Natural killer cell (primary cell): ENCODE measurements around the gene ASTE1. TPM values are rescaled to one million over a fixed set of nuclear protein-coding genes. Genes with fewer than 3 reads are reported as not detected.
A peak's percentile ranks its signal among the peaks of the same experiment; 100 is the strongest.

ENCODE experiments used
- ATAC-seq, 3 donors: fragments of 150-1000 bp in 2 of 3; fragments of 200-7000 bp in 1 of 3; cut with Tn5 transposase; 1 replicate in 1 of 3; 2 replicates in 2 of 3; pipeline ENCODE4 v1.10.0; 2021; ENCODE audit warnings: mild to moderate bottlenecking in 2 of 3, moderate library complexity in 2 of 3
- DNase-seq, 2 donors: peaks; one replicate each; pipeline versions ENCODE4 v3.0.0 to v3.0.0-alpha.2; 2013 to 2021; ENCODE audit warnings: mixed read lengths in 1 of 2
- H3K27ac ChIP-seq: one replicate; pipeline ENCODE4 v1.5.1; 2013; ENCODE audit warnings: mild to moderate bottlenecking, low read length
- H3K27me3 ChIP-seq: one replicate; pipeline ENCODE4 v1.6.1; 2013; ENCODE audit warnings: low read length; ENCODE audit not compliant: control insufficient read depth, insufficient read depth
- H3K36me3 ChIP-seq: one replicate; pipeline ENCODE4 v1.6.1; 2013; ENCODE audit warnings: low read length; ENCODE audit not compliant: control insufficient read depth, insufficient read depth
- H3K4me1 ChIP-seq: one replicate; pipeline ENCODE4 v1.6.1; 2013; ENCODE audit warnings: low read length; ENCODE audit not compliant: control insufficient read depth, insufficient read depth
- H3K4me3 ChIP-seq: one replicate; pipeline ENCODE4 v1.5.1; 2013; ENCODE audit warnings: low read length
- H3K9me3 ChIP-seq: one replicate; pipeline ENCODE4 v1.6.1; 2013; ENCODE audit warnings: low read length; ENCODE audit not compliant: control insufficient read depth, insufficient read depth
- H3K27ac Mint-ChIP-seq, 2 donors: one replicate each; pipeline ENCODE4 v1.8.0; 2022; ENCODE audit warnings: mild to moderate bottlenecking in 2 of 2, mixed read lengths in 2 of 2, moderate library complexity in 1 of 2
- H3K27me3 Mint-ChIP-seq, 2 donors: one replicate each; pipeline ENCODE4 v1.8.0; 2022; ENCODE audit warnings: low read depth in 2 of 2, mixed read lengths in 2 of 2
- H3K36me3 Mint-ChIP-seq: one replicate; pipeline ENCODE4 v1.8.0; 2022; ENCODE audit warnings: mixed read lengths
- H3K4me1 Mint-ChIP-seq, 2 donors: one replicate each; pipeline ENCODE4 v1.8.0; 2022; ENCODE audit warnings: mixed read lengths in 2 of 2
- H3K4me3 Mint-ChIP-seq: one replicate; pipeline ENCODE4 v1.8.0; 2022; ENCODE audit warnings: mild to moderate bottlenecking, moderate library complexity, mixed read lengths
- H3K9me3 Mint-ChIP-seq, 2 donors: one replicate each; pipeline ENCODE4 v1.8.0; 2022; ENCODE audit warnings: mixed read lengths in 2 of 2
- WGBS: methylation state at CpG from one replicate; pipeline ENCODE4 v1.1.7; 2013; ENCODE audit warnings: missing lambda C conversion rate; ENCODE audit not compliant: insufficient coverage; 5-methylcytosine and 5-hydroxymethylcytosine counted together
- intact Hi-C: fragments of 100-400 bp; cut with micrococcal nuclease; formaldehyde crosslinking; loops from one replicate; pipeline ENCODE4 v1.14.2; 2022
- total RNA-seq, 4 donors: library from RNA; stranded (reverse); fragments of 120-200 nt in 1 of 4; gene quantifications; one replicate each; pipeline versions ENCODE4 v1.2.3 to v1.2.4, GENCODE V29; 2013 to 2022
- TF ChIP-seq, protein P1 (sequence below): fragments of 200-600 bp; IDR thresholded peaks from one replicate; pipeline ENCODE4 v1.8.0; 2022; ENCODE audit warnings: antibody characterized with exemption

The ASTE1 gene
- total RNA-seq, 3 donors from 2014 or later (not counting 1 experiment from before 2014, with no cell fraction given), result 22.8 to 28.8 (median 24.3) TPM

DNA sequence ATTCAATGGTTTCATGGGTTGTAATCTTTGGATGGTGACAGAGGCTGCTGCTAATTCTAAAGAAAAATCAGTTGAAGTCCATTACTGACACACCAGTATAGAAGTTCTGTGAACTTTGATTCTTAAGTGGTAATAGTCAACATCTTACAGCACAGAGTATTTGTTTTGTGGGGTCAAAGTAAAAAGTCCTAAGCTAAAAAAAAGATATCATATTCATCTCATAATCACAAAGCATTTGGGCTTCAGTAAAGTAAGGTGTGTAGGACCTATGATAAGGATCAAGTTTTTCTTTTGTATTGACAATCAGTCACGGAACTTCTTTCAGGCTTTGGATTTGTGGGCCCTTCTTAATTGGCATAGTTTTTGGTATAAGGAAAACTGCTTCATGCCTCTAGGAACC is 1.1 kb downstream of the ASTE1 start:
- peaks cover 54 to 61% of the 10 kb centered on the region in 2 donors for H3K4me1 Mint-ChIP-seq
- Histone ChIP-seq H3K36me3 (peaks cover 9% of the 10 kb centered on the region), H3K4me1 (peaks cover 20% of the 10 kb centered on the region), H3K9me3 (no peaks in the 10 kb centered on the region), H3K27ac (peak overlapping the region; percentile 98), H3K27me3 (no peaks in the 10 kb centered on the region), H3K4me3 (peak overlapping the region; percentile 97)
- 100% methylated on average over 1 of the region's 1 CpG for WGBS
- peak overlapping the region; percentile 97 for H3K4me3 Mint-ChIP-seq
- H3K27me3 Mint-ChIP-seq, result no peaks in the 10 kb centered on the region
- TF ChIP-seq, protein P1, sequence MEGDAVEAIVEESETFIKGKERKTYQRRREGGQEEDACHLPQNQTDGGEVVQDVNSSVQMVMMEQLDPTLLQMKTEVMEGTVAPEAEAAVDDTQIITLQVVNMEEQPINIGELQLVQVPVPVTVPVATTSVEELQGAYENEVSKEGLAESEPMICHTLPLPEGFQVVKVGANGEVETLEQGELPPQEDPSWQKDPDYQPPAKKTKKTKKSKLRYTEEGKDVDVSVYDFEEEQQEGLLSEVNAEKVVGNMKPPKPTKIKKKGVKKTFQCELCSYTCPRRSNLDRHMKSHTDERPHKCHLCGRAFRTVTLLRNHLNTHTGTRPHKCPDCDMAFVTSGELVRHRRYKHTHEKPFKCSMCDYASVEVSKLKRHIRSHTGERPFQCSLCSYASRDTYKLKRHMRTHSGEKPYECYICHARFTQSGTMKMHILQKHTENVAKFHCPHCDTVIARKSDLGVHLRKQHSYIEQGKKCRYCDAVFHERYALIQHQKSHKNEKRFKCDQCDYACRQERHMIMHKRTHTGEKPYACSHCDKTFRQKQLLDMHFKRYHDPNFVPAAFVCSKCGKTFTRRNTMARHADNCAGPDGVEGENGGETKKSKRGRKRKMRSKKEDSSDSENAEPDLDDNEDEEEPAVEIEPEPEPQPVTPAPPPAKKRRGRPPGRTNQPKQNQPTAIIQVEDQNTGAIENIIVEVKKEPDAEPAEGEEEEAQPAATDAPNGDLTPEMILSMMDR, result no peak
- peak in 1 of 2 donors; percentile 15 for DNase-seq
- no peaks in the 10 kb centered on the region for H3K36me3 Mint-ChIP-seq
- ATAC-seq, result no peak
- H3K9me3 Mint-ChIP-seq, result no peaks in the 10 kb centered on the region
- H3K27ac Mint-ChIP-seq, result peak overlapping the region; percentile 97 to 98
- intact Hi-C loops, result loop anchor here (5.0 to 10.0 kb wide), 3 partner anchors 133 to 1699 kb away; partner anchors contain the start of genes ATP2C1, DNAJC13 and NPHP3

DNA sequence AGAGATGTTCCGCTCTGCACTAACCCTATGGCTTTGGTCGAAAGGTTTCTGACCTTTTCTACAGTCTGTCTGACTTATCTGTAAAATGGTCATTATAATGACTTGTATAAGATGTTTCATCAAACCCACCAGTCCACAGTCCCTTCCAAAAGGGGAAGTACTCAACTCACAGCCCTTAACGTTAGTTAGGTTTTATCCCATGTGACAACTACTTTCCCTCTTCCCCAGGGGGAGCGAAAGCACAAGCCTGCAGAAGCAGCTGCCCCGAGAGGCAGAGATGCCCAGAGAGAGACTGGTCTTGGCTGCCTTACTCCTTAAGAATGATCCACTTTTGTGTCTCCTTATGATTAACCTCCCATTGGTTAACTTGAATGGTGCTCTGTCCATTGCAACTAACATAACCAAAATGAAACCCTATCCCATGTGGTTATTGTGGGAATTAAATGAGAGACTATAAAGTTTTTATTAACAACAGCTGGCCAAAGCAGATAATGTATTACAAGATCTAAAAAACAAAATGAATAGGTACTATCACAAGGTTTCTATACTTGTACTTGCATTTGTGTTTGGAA is 6.4 kb downstream of the ASTE1 start:
- DNase-seq (no peak), ATAC-seq (peak in 2 of 3 donors; percentile 32 to 63)
- Histone ChIP-seq H3K9me3 (no peaks in the 10 kb centered on the region), H3K27ac (no peak overlapping the region), H3K36me3 (peaks cover 38% of the 10 kb centered on the region), H3K4me3 (no peak overlapping the region), H3K4me1 (peaks cover 9% of the 10 kb centered on the region), H3K27me3 (no peaks in the 10 kb centered on the region)
- intact Hi-C loops, result loop anchor here (10.0 kb wide), 2 partner anchors 1395 to 1705 kb away; partner anchors contain the start of genes DNAJC13 and NPHP3
- TF ChIP-seq, protein P1, result no peak
- WGBS, result 26% methylated on average over 3 of the region's 5 CpGs
- H3K9me3 Mint-ChIP-seq, result no peaks in the 10 kb centered on the region
- H3K27me3 Mint-ChIP-seq, result no peaks in the 10 kb centered on the region
- H3K4me3 Mint-ChIP-seq, result peak overlapping the region; percentile 14
- no peaks in the 10 kb centered on the region for H3K36me3 Mint-ChIP-seq
- H3K4me1 Mint-ChIP-seq, result peaks cover 38 to 48% of the 10 kb centered on the region in 2 donors
- peak overlapping the region; percentile 63 to 66 for H3K27ac Mint-ChIP-seq

DNA sequence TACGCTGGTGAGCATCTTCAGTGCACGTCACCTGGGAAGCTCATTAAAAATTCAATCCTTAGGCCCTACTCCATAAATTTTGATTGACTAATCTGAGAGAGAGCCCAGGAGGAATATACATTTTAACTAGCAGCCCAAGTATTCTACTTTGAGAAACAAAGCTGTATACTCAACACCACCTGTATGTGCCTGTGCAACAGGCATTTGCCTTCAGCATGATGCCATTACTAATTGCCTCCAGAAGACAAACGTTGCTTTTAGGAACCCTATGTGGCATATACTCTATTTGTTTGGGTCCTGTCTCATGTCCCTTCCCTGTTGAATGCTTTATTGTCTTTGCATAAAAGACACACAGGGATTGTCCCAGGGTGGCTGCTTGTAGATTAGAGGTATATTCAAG is 7.7 kb downstream of the ASTE1 start:
- no peak for ATAC-seq
- 90% methylated on average over 3 of the region's 3 CpGs for WGBS
- H3K4me3 Mint-ChIP-seq, result no peak overlapping the region
- Histone ChIP-seq H3K4me1 (peaks cover 9% of the 10 kb centered on the region), H3K9me3 (no peaks in the 10 kb centered on the region), H3K27me3 (no peaks in the 10 kb centered on the region), H3K27ac (no peak overlapping the region), H3K36me3 (peaks cover 43% of the 10 kb centered on the region), H3K4me3 (no peak overlapping the region)
- H3K9me3 Mint-ChIP-seq, result no peaks in the 10 kb centered on the region
- no peaks in the 10 kb centered on the region for H3K27me3 Mint-ChIP-seq
- peak overlapping the region in 1 of 2 donors; percentile 4 for H3K27ac Mint-ChIP-seq
- TF ChIP-seq, protein P1, result no peak
- no peaks in the 10 kb centered on the region for H3K36me3 Mint-ChIP-seq
- H3K4me1 Mint-ChIP-seq, result peaks cover 27 to 37% of the 10 kb centered on the region in 2 donors
- intact Hi-C loops, result no loop called here
- DNase-seq, result no peak

DNA sequence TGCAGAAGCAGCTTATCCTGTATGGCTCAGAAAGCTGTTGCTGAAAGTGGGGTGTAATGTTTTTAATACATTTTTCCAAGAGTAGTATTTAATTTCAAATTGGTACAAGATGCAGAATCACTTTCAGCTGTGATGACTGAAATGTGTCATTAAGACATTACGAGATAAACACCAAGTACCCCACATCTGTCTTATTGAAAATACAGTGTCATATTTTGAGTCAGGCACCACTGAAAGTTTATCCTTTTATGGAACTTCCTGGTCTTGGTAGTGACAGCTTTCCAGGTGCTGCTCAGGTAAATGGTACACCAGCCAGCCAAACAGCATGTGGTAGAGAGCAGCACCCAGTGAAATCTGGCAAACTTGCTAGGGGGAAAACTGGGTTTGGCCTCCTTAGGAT is 16.9 kb downstream of the ASTE1 start:
- H3K4me1 Mint-ChIP-seq, result peaks cover 9 to 16% of the 10 kb centered on the region in 2 donors
- no peak for DNase-seq

More for the DNA sequence above, 16.9 kb downstream of the ASTE1 start:
- WGBS, result 86% methylated on average over 1 of the region's 1 CpG
- no peak overlapping the region for H3K27ac Mint-ChIP-seq
- no peaks in the 10 kb centered on the region for H3K27me3 Mint-ChIP-seq
- intact Hi-C loops, result no loop called here
- Histone ChIP-seq H3K36me3 (peaks cover 33% of the 10 kb centered on the region), H3K4me3 (no peak overlapping the region), H3K4me1 (peaks cover 5% of the 10 kb centered on the region), H3K27ac (no peak overlapping the region), H3K9me3 (no peaks in the 10 kb centered on the region), H3K27me3 (no peaks in the 10 kb centered on the region)
- TF ChIP-seq, protein P1, result no peak
- H3K36me3 Mint-ChIP-seq, result peaks cover 12% of the 10 kb centered on the region
- no peaks in the 10 kb centered on the region for H3K9me3 Mint-ChIP-seq
- ATAC-seq, result no peak
- no peak overlapping the region for H3K4me3 Mint-ChIP-seq
